ENCODE data around the gene GKN1.

Gene GKN1

DNA sequence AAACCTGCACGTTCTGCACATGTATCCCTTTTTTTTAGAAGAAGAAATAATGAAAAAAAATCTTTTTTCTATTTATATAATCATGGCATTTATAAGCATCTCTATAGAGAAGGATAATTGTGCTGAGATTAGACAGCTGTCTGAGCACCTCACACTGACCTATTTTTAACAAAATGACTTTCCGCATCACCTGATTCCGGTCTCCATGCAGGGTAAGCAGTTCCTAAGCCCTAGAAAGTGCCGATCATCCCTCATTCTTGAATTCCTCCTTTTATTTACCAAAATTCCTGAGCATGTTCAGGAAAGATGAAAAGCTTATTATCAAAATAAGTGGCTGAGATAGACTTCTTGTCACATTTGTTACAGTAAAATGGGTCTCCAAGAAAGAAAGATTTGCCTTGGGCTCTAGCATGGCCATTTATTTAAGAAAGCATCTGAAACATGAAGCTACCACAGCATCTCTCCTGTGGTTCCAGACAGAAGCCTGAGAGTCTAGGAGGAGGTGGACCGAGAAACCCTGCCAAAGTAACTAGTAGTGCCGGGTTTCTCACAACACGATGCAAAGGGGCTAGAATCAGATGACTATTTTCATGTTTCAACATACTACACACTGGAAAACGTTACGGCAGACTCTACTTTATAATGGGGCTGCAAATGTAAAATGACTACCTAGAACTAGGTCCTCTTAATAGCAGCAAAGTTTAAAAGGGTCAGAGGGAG lies 670 bp downstream of the GKN1 start:
- no peak overlapping the region for H3K4me3 ChIP-seq (ENCODE audit: low read depth, low read length)
- H3K27ac ChIP-seq = no peak overlapping the region
- H3K27me3 ChIP-seq (ENCODE audit: insufficient read depth, low read depth, severe bottlenecking) = peaks cover 27% of the 10 kb centered on the region
- TF ChIP-seq, protein P1, sequence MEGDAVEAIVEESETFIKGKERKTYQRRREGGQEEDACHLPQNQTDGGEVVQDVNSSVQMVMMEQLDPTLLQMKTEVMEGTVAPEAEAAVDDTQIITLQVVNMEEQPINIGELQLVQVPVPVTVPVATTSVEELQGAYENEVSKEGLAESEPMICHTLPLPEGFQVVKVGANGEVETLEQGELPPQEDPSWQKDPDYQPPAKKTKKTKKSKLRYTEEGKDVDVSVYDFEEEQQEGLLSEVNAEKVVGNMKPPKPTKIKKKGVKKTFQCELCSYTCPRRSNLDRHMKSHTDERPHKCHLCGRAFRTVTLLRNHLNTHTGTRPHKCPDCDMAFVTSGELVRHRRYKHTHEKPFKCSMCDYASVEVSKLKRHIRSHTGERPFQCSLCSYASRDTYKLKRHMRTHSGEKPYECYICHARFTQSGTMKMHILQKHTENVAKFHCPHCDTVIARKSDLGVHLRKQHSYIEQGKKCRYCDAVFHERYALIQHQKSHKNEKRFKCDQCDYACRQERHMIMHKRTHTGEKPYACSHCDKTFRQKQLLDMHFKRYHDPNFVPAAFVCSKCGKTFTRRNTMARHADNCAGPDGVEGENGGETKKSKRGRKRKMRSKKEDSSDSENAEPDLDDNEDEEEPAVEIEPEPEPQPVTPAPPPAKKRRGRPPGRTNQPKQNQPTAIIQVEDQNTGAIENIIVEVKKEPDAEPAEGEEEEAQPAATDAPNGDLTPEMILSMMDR (IDR thresholded peaks at IDR 0.05; ENCODE audit: low read depth, low read length) = no peak
- DNase-seq = no peak
- H3K9me3 ChIP-seq (ENCODE audit: severe bottlenecking) = no peaks in the 10 kb centered on the region
- H3K36me3 ChIP-seq = no peaks in the 10 kb centered on the region

DNA sequence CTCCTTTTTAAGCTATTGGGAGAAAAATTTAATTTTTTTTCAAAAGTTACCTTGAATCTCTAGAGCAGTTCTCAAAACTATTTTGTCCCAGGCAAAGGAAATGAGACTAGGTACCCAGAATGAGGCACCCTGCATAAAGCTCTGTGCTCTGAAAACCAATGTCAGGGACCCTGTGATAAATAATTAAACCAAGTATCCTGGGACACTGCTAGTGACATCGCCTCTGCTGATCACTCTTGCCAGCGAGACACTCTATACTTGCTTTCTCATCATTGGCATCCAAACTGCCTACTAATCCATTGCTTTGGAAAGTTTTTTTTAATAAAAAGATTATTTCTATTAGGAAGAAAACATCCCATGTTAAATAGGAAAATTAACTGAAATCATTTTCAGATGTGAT lies 1.4 kb downstream of the GKN1 start:
- TF ChIP-seq, protein P1 (IDR thresholded peaks at IDR 0.05; ENCODE audit: low read depth, low read length) = no peak
- H3K27ac ChIP-seq = no peak overlapping the region
- no peak overlapping the region for H3K4me3 ChIP-seq (ENCODE audit: low read depth, low read length)

DNA sequence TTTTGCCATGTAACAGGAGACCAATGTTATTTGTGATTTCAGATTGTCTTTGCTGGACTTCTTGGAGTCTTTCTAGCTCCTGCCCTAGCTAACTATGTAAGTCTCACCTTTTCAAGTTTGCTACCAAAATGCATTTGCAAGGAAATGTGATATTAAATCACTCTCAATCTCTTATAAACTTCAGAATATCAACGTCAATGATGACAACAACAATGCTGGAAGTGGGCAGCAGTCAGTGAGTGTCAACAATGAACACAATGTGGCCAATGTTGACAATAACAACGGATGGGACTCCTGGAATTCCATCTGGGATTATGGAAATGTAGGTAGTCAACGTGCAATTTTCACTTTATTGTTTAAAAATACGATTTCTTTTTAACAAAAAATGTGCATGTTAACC lies 3.0 kb downstream of the GKN1 start:
- no peaks in the 10 kb centered on the region for H3K9me3 ChIP-seq (ENCODE audit: severe bottlenecking)
- peaks cover 28% of the 10 kb centered on the region for H3K27me3 ChIP-seq (ENCODE audit: insufficient read depth, low read depth, severe bottlenecking)
- no peak for DNase-seq
- no peak overlapping the region for H3K27ac ChIP-seq
- no peaks in the 10 kb centered on the region for H3K36me3 ChIP-seq
- TF ChIP-seq, protein P1 (IDR thresholded peaks at IDR 0.05; ENCODE audit: low read depth, low read length) = no peak
- no peak overlapping the region for H3K4me3 ChIP-seq (ENCODE audit: low read depth, low read length)

More for the DNA sequence above, 1.4 kb downstream of the GKN1 start:
- Histone ChIP-seq H3K36me3 (no peaks in the 10 kb centered on the region), H3K27me3 (ENCODE audit: insufficient read depth, low read depth, severe bottlenecking) (peaks cover 28% of the 10 kb centered on the region), H3K9me3 (ENCODE audit: severe bottlenecking) (no peaks in the 10 kb centered on the region)
- DNase-seq = no peak

DNA sequence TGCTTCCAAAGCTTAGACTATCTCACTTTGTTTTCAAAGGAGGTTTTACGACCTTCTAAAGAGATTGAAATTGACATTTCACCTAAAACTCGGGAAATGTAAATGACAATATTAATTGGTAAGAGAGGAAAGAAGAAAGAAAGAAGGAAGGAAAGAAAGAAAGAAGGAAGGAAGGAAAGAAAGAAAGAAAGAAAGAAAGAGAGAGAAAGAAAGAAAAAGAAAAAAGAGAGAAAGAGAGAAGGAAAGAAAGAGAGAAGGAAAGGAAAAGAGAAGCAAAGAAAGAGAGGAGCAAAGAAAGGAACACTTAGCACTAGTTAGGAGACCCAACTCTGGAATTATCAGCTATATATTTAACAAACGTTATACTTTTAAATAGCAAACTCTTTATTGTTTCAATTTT lies 3.7 kb downstream of the GKN1 start:
- no peaks in the 10 kb centered on the region for H3K36me3 ChIP-seq
- peaks cover 28% of the 10 kb centered on the region for H3K27me3 ChIP-seq (ENCODE audit: insufficient read depth, low read depth, severe bottlenecking)
- H3K9me3 ChIP-seq (ENCODE audit: severe bottlenecking) = no peaks in the 10 kb centered on the region
- TF ChIP-seq, protein P1 (IDR thresholded peaks at IDR 0.05; ENCODE audit: low read depth, low read length) = no peak
- H3K4me3 ChIP-seq (ENCODE audit: low read depth, low read length) = no peak overlapping the region
- no peak overlapping the region for H3K27ac ChIP-seq
- DNase-seq = no peak

DNA sequence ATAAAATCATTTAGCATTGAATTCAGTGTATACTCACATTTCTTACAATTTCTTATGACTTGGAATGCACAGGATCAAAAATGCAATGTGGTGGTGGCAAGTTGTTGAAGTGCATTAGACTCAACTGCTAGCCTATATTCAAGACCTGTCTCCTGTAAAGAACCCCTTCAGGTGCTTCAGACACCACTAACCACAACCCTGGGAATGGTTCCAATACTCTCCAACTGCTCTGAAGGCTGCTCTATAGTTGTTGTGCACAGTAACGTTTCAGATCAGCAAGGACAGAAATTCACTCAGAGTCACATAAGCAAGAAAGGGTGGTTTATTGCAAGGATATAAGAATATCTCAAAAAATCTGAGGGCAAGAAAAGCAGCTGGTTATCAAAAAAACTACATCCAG lies 6.5 kb downstream of the GKN1 start:
- TF ChIP-seq, protein P1 (IDR thresholded peaks at IDR 0.05; ENCODE audit: low read depth, low read length) = no peak
- Histone ChIP-seq H3K27me3 (ENCODE audit: insufficient read depth, low read depth, severe bottlenecking) (peaks cover 7% of the 10 kb centered on the region), H3K27ac (no peak overlapping the region), H3K4me3 (ENCODE audit: low read depth, low read length) (no peak overlapping the region), H3K36me3 (no peaks in the 10 kb centered on the region), H3K9me3 (ENCODE audit: severe bottlenecking) (no peaks in the 10 kb centered on the region)
- DNase-seq = no peak

DNA sequence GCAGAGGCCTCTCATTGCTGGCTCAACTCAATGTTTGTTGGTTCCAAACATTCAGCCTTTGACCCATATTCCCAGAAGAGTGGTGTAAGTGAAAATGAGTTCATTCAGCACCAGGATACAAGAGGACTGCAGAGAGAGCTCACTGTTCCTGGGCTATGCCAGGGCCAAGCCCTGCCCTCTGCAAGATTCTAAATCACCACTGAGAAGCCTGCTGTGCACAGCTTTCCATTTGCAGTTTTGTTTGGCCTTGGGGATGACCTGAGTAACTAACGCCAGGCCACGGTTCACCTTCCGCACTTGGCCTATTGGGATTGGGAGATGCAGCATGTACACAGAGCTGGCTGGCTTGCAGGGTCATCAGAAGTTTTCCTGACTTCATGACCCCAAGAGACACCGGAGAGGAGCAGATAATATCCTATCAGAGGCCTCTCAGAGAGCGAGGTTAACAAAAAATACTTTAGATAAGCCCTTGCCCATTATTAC lies 12.6 kb downstream of the GKN1 start:
- TF ChIP-seq, protein P1 (IDR thresholded peaks at IDR 0.05; ENCODE audit: low read depth, low read length) = no peak
- Histone ChIP-seq H3K36me3 (no peaks in the 10 kb centered on the region), H3K9me3 (ENCODE audit: severe bottlenecking) (no peaks in the 10 kb centered on the region), H3K27ac (no peak overlapping the region), H3K27me3 (ENCODE audit: insufficient read depth, low read depth, severe bottlenecking) (peaks cover 5% of the 10 kb centered on the region), H3K4me3 (ENCODE audit: low read depth, low read length) (no peak overlapping the region)
- DNase-seq = no peak
